ENCODE measurements around the gene DEK. TPM values are rescaled to one million over a fixed set of nuclear protein-coding genes. Genes with fewer than 3 reads are reported as not detected.

DEK gene
- total RNA-seq, 1 experiment from 2014 or later: 260 TPM

DNA sequence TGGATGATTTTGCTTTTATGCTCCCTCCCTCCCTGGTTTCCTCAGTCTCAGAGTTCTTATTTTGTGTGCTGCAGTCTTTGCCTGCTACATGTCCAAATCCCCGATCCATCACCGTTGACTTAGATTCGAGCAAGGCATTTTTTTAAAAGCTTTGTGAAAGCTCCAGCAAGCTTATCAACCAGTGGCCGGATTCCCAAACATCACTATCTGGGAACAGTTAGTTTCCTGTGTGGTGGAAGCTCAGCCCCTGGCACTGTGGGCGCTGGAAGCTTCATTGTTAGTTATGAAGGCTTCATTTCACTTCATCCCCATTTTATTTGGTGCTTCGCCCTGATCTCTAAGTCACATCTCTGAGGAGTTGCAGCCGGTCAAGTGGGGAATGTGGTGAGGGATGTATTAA lies 44.7 kb downstream of the DEK start:
- no TSS peak for BruUV-seq (replicated peaks)
- H3K9me2 ChIP-seq (ENCODE audit: insufficient read depth): no peaks in the 10 kb centered on the region
- POLR2A ChIA-PET (ENCODE audit: unreplicated experiment): no interaction called here

GRCh38 chr6:18218233-18218632 lies 46.1 kb downstream of the DEK start:
- TF ChIP-seq EZH2 (IDR thresholded peaks at IDR 0.05; ENCODE audit: low read depth): no peak
- TF ChIP-seq, protein P1, sequence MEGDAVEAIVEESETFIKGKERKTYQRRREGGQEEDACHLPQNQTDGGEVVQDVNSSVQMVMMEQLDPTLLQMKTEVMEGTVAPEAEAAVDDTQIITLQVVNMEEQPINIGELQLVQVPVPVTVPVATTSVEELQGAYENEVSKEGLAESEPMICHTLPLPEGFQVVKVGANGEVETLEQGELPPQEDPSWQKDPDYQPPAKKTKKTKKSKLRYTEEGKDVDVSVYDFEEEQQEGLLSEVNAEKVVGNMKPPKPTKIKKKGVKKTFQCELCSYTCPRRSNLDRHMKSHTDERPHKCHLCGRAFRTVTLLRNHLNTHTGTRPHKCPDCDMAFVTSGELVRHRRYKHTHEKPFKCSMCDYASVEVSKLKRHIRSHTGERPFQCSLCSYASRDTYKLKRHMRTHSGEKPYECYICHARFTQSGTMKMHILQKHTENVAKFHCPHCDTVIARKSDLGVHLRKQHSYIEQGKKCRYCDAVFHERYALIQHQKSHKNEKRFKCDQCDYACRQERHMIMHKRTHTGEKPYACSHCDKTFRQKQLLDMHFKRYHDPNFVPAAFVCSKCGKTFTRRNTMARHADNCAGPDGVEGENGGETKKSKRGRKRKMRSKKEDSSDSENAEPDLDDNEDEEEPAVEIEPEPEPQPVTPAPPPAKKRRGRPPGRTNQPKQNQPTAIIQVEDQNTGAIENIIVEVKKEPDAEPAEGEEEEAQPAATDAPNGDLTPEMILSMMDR (conservative IDR thresholded peaks at IDR 0.05): no peak
- no peaks in the 10 kb centered on the region for H3K9me2 ChIP-seq (ENCODE audit: insufficient read depth)
- ChIA-PET CTCF (no interaction called here), POLR2A (ENCODE audit: unreplicated experiment) (interaction anchor here (0.7 kb wide), 1 partner anchor 90 kb away, joined by 4 read pairs; no protein-coding TSS in a partner anchor)
- H3K27ac ChIP-seq: no peak overlapping the region
- intact Hi-C loops (cut with micrococcal nuclease; ENCODE audit: unreplicated experiment): no loop called here
- H3K79me2 ChIP-seq (ENCODE audit: low read depth): no peaks in the 10 kb centered on the region
- H3K9me3 ChIP-seq (ENCODE audit: insufficient read depth, low read depth): no peaks in the 10 kb centered on the region
- DNase-seq: no peak
- no TSS peak for BruUV-seq (replicated peaks)
- no peak overlapping the region for H2AFZ ChIP-seq
- no peaks in the 10 kb centered on the region for H3K36me3 ChIP-seq (ENCODE audit: low read depth)
- H3K4me1 ChIP-seq (replicated peaks; ENCODE audit: insufficient read depth): no peaks in the 10 kb centered on the region
- no peak overlapping the region for H3K4me2 ChIP-seq
- H3K4me3 ChIP-seq: no peak overlapping the region
- H3F3A ChIP-seq (ENCODE audit: insufficient read depth, low read depth): peaks cover 28% of the 10 kb centered on the region; the same call in 1 of the 2 replicates
- H4K20me1 ChIP-seq (ENCODE audit: insufficient read depth): no peaks in the 10 kb centered on the region
- H3K27me3 ChIP-seq (ENCODE audit: insufficient read depth, low read depth): no peaks in the 10 kb centered on the region

More for the DNA sequence above, 44.7 kb downstream of the DEK start:
- Histone ChIP-seq H2AFZ (no peak overlapping the region), H3K4me2 (no peak overlapping the region), H3F3A (ENCODE audit: insufficient read depth, low read depth) (peaks cover 37% of the 10 kb centered on the region; the same call in 1 of the 2 replicates), H3K27me3 (ENCODE audit: insufficient read depth, low read depth) (no peaks in the 10 kb centered on the region), H4K20me1 (ENCODE audit: insufficient read depth) (no peaks in the 10 kb centered on the region), H3K9me3 (ENCODE audit: insufficient read depth, low read depth) (no peaks in the 10 kb centered on the region), H3K27ac (no peak overlapping the region), H3K36me3 (ENCODE audit: low read depth) (peaks cover 9% of the 10 kb centered on the region; the same call in 1 of the 2 replicates), H3K79me2 (ENCODE audit: low read depth) (no peaks in the 10 kb centered on the region), H3K4me3 (no peak overlapping the region), H3K4me1 (replicated peaks; ENCODE audit: insufficient read depth) (no peaks in the 10 kb centered on the region)
- no peak for DNase-seq
- no peak for TF ChIP-seq EZH2 (IDR thresholded peaks at IDR 0.05; ENCODE audit: low read depth)
- TF ChIP-seq, protein P1 (conservative IDR thresholded peaks at IDR 0.05): no peak
- CTCF ChIA-PET: no interaction called here
- intact Hi-C loops (cut with micrococcal nuclease; ENCODE audit: unreplicated experiment): no loop called here

DNA sequence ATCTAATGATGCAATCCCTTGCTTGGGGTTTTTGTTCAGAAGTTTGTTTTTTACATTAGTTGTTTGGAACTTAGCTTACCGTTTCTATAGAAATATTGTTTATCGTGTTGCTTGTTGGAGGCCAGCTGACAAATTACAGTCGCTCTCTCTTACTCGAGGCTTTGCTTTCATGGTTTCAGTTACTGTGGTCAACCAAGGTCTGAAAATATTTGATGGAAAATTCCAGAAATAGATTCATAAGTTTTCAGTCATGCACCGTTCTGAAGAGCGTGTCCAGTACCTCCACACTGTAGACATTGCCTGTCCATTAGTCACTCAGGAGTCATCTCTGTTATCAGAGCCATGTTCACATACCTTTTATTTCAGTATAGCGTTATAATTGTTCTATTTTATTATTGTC lies 47.9 kb downstream of the DEK start:
- H3K9me3 ChIP-seq (ENCODE audit: insufficient read depth, low read depth): no peaks in the 10 kb centered on the region
- H3F3A ChIP-seq (ENCODE audit: insufficient read depth, low read depth): peaks cover 13% of the 10 kb centered on the region; the same call in 1 of the 2 replicates
- no TSS peak for BruUV-seq (replicated peaks)
- no peak overlapping the region for H3K27ac ChIP-seq
- no peaks in the 10 kb centered on the region for H4K20me1 ChIP-seq (ENCODE audit: insufficient read depth)
- H3K27me3 ChIP-seq (ENCODE audit: insufficient read depth, low read depth): no peaks in the 10 kb centered on the region
- no peaks in the 10 kb centered on the region for H3K9me2 ChIP-seq (ENCODE audit: insufficient read depth)
- no peak overlapping the region for H3K4me3 ChIP-seq
- intact Hi-C loops (cut with micrococcal nuclease; ENCODE audit: unreplicated experiment): no loop called here
- no peak for DNase-seq
- H3K4me1 ChIP-seq (replicated peaks; ENCODE audit: insufficient read depth): no peaks in the 10 kb centered on the region
- TF ChIP-seq, protein P1 (conservative IDR thresholded peaks at IDR 0.05): no peak
- TF ChIP-seq EZH2 (IDR thresholded peaks at IDR 0.05; ENCODE audit: low read depth): no peak
- no peak overlapping the region for H2AFZ ChIP-seq
- H3K4me2 ChIP-seq: no peak overlapping the region
- POLR2A ChIA-PET (ENCODE audit: unreplicated experiment): no interaction called here
- H3K36me3 ChIP-seq (ENCODE audit: low read depth): no peaks in the 10 kb centered on the region
- CTCF ChIA-PET: no interaction called here
- no peaks in the 10 kb centered on the region for H3K79me2 ChIP-seq (ENCODE audit: low read depth)

Data from PC-9 (cell line).